Measurements from ENCODE around the gene NAA10.

DNA sequence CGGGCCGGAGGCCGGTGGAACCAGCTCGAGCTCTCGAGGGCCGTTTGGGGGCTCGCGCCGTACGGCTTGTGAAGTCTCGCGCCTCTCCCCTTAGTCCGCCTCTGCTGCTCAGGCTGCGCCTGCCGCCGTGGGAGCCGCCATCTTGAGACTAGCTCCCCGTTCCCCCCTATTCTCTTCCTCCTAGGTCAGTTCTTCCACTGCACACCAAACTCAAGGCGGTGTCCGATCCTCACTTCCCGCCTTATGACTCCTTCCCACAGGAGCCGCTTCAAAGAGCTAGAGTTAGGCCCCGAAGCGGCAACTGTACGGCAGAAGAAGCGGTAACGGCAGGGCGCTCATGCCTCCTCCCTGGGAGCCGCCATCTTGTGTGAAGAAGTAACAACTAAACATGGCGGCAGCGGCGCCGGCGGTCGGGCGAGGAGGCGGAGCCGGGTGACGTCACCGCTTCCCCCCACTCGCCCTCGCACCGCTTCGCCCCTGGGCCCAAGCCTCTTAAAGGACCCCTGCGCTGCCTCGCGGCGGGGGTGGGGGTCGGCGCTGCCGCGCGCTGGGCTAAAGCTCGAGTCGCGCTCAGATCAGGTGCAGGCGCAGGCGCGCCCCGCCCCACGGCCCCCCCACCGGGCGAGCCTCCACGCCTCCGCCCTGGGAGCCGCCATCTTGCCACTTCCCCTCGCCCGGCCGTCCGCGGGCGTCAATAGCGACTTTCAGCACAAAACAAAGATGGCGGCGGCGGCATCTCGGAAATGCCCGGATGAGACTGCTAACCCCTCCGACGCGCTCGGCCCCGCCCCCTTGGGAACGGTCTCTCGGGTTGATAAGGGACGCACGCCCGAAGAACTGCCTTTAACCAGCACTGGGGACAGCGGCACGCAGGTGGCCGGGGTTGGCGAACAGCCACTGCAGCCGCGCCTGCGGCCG is 36.9 kb upstream of the NAA10 start, which contains the start of gene HCFC1:
- TF ChIP-seq, protein P1, sequence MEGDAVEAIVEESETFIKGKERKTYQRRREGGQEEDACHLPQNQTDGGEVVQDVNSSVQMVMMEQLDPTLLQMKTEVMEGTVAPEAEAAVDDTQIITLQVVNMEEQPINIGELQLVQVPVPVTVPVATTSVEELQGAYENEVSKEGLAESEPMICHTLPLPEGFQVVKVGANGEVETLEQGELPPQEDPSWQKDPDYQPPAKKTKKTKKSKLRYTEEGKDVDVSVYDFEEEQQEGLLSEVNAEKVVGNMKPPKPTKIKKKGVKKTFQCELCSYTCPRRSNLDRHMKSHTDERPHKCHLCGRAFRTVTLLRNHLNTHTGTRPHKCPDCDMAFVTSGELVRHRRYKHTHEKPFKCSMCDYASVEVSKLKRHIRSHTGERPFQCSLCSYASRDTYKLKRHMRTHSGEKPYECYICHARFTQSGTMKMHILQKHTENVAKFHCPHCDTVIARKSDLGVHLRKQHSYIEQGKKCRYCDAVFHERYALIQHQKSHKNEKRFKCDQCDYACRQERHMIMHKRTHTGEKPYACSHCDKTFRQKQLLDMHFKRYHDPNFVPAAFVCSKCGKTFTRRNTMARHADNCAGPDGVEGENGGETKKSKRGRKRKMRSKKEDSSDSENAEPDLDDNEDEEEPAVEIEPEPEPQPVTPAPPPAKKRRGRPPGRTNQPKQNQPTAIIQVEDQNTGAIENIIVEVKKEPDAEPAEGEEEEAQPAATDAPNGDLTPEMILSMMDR (IDR thresholded peaks at IDR 0.05) = no peak
- TF ChIP-seq POLR2AphosphoS5 (IDR thresholded peaks at IDR 0.05) (peak; percentile 43 to 49 (median 47)), POLR2A (IDR thresholded peaks at IDR 0.05) (no peak)
